Glutamatergic neuron (in vitro differentiated cells): ENCODE measurements around the gene MAP7. TPM values are rescaled to one million over a fixed set of nuclear protein-coding genes. Genes with fewer than 3 reads are reported as not detected.
"Not testable (repeated sequence)": the region's sequence is repeated elsewhere in the genome, so short reads cannot be mapped to it uniquely, and the experiment has no call there.

Experiments
- DNase-seq: peaks from one replicate; pipeline ENCODE4 v3.0.0; 2022
- H3K27ac Mint-ChIP-seq: one replicate; pipeline ENCODE4 v1.8.0; 2020; ENCODE audit warnings: mild to moderate bottlenecking, mixed read lengths, inconsistent platforms; ENCODE audit not compliant: unreplicated experiment
- H3K27me3 Mint-ChIP-seq: one replicate; pipeline ENCODE4 v1.8.0; 2020; ENCODE audit warnings: mild to moderate bottlenecking, moderate library complexity, mixed read lengths, inconsistent platforms; ENCODE audit not compliant: unreplicated experiment
- H3K36me3 Mint-ChIP-seq: one replicate; pipeline ENCODE4 v1.8.0; 2020; ENCODE audit warnings: mild to moderate bottlenecking, mixed read lengths, inconsistent platforms; ENCODE audit not compliant: unreplicated experiment
- H3K4me1 Mint-ChIP-seq: one replicate; pipeline ENCODE4 v1.8.0; 2020; ENCODE audit warnings: mild to moderate bottlenecking, low read depth, mixed read lengths, inconsistent platforms; ENCODE audit not compliant: unreplicated experiment
- H3K4me3 Mint-ChIP-seq: one replicate; pipeline ENCODE4 v1.8.0; 2020; ENCODE audit warnings: mild to moderate bottlenecking, mixed read lengths, inconsistent platforms; ENCODE audit not compliant: unreplicated experiment
- H3K9me3 Mint-ChIP-seq: one replicate; pipeline ENCODE4 v1.8.0; 2020; ENCODE audit warnings: mild to moderate bottlenecking, moderate library complexity, mixed read lengths, inconsistent platforms; ENCODE audit not compliant: unreplicated experiment
- total RNA-seq: library from RNA; stranded (reverse); fragmentation: NEBNext Ultra II Directional; extraction: Animal tissue kit (Norgen Biotek cat#: 25700); gene quantifications from one replicate; pipeline ENCODE4 v1.2.1, GENCODE V29; 2021; ENCODE audit not compliant: unreplicated experiment
- TF ChIP-seq, protein P1 (sequence below): fragments of 200-600 bp; sonication (generic); IDR thresholded peaks from one replicate; pipeline ENCODE4 v1.5.0; 2021; ENCODE audit not compliant: partially characterized antibody, unreplicated experiment

The MAP7 gene
- total RNA-seq, 1 donor from 2014 or later, result 2.2 TPM

DNA sequence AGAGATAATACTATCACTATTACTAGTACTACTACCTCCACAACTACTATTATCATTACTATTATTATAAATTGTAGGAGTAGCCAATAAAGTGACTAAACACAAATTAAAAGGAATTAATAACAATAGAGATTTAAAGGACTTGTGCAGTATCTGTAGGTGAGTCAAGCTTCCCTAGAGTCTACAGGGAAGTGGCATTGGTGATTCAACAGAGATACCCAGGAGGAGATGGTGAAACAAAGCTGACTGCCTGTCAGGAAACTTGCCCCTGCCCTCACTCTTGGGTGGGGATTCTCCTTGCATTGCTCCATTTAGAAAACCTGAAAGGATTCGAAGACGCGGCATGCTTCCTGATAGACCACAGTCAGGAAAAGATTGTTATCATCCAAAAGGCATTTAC, 237.2 kb downstream of the MAP7 start:
- H3K27me3 Mint-ChIP-seq, result peaks cover 2% of the 10 kb centered on the region
- no peak for DNase-seq
- H3K9me3 Mint-ChIP-seq, result peaks cover 2% of the 10 kb centered on the region
- H3K4me1 Mint-ChIP-seq, result peaks cover 8% of the 10 kb centered on the region
- no peaks in the 10 kb centered on the region for H3K36me3 Mint-ChIP-seq
- no peak overlapping the region for H3K27ac Mint-ChIP-seq
- TF ChIP-seq, protein P1, sequence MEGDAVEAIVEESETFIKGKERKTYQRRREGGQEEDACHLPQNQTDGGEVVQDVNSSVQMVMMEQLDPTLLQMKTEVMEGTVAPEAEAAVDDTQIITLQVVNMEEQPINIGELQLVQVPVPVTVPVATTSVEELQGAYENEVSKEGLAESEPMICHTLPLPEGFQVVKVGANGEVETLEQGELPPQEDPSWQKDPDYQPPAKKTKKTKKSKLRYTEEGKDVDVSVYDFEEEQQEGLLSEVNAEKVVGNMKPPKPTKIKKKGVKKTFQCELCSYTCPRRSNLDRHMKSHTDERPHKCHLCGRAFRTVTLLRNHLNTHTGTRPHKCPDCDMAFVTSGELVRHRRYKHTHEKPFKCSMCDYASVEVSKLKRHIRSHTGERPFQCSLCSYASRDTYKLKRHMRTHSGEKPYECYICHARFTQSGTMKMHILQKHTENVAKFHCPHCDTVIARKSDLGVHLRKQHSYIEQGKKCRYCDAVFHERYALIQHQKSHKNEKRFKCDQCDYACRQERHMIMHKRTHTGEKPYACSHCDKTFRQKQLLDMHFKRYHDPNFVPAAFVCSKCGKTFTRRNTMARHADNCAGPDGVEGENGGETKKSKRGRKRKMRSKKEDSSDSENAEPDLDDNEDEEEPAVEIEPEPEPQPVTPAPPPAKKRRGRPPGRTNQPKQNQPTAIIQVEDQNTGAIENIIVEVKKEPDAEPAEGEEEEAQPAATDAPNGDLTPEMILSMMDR, result no peak
- H3K4me3 Mint-ChIP-seq, result no peak overlapping the region

GRCh38 chr6:136309729-136310311, 240.4 kb downstream of the MAP7 start:
- Mint-ChIP-seq H3K27ac (no peak overlapping the region), H3K36me3 (no peaks in the 10 kb centered on the region), H3K4me3 (no peak overlapping the region), H3K9me3 (peaks cover 6% of the 10 kb centered on the region), H3K4me1 (no peaks in the 10 kb centered on the region), H3K27me3 (no peaks in the 10 kb centered on the region)
- no peak for DNase-seq
- TF ChIP-seq, protein P1, result no peak

GRCh38 chr6:136309171-136309570, 241.1 kb downstream of the MAP7 start:
- no peak overlapping the region for H3K27ac Mint-ChIP-seq
- TF ChIP-seq, protein P1, result no peak

GRCh38 chr6:136308469-136308868, 241.8 kb downstream of the MAP7 start:
- not testable (repeated sequence) for H3K27ac Mint-ChIP-seq, H3K4me1 Mint-ChIP-seq

More at GRCh38 chr6:136309171-136309570, 241.1 kb downstream of the MAP7 start:
- Mint-ChIP-seq H3K9me3 (peaks cover 6% of the 10 kb centered on the region), H3K4me1 (no peaks in the 10 kb centered on the region), H3K4me3 (no peak overlapping the region), H3K27me3 (no peaks in the 10 kb centered on the region), H3K36me3 (no peaks in the 10 kb centered on the region)
- DNase-seq, result no peak

GRCh38 chr6:136307351-136307750, 242.9 kb downstream of the MAP7 start:
- TF ChIP-seq, protein P1, result no peak
- H3K4me1 Mint-ChIP-seq, result no peaks in the 10 kb centered on the region
- H3K27me3 Mint-ChIP-seq, result no peaks in the 10 kb centered on the region
- no peaks in the 10 kb centered on the region for H3K36me3 Mint-ChIP-seq
- DNase-seq, result no peak
- H3K27ac Mint-ChIP-seq, result no peak overlapping the region
- peaks cover 6% of the 10 kb centered on the region for H3K9me3 Mint-ChIP-seq
- H3K4me3 Mint-ChIP-seq, result no peak overlapping the region

More at GRCh38 chr6:136308469-136308868, 241.8 kb downstream of the MAP7 start:
- H3K36me3 Mint-ChIP-seq, DNase-seq, H3K9me3 Mint-ChIP-seq, H3K4me3 Mint-ChIP-seq, H3K27me3 Mint-ChIP-seq: not testable (repeated sequence)

GRCh38 chr6:136306466-136306865, 243.8 kb downstream of the MAP7 start:
- Mint-ChIP-seq H3K4me1 (no peaks in the 10 kb centered on the region), H3K27me3 (no peaks in the 10 kb centered on the region), H3K9me3 (peaks cover 6% of the 10 kb centered on the region), H3K27ac (no peak overlapping the region), H3K36me3 (no peaks in the 10 kb centered on the region), H3K4me3 (no peak overlapping the region)
- TF ChIP-seq, protein P1, result no peak
- DNase-seq, result no peak
